ENCODE data around the gene DNAI4.

GRCh38 chr1:66791621-66792610, 132.7 kb downstream of the DNAI4 start:
- TF ChIP-seq POLR2AphosphoS5 (IDR thresholded peaks at IDR 0.05; ENCODE audit: insufficient read depth, low read depth, low read length) (no peak), CTCF (IDR thresholded peaks at IDR 0.05; ENCODE audit: extremely low read depth in 1 of 2, insufficient read depth in 1 of 2, low read depth in 1 of 2, low read length in 2 of 2) (no peak), MAX (IDR thresholded peaks at IDR 0.05; ENCODE audit: insufficient read depth, insufficient read length) (no peak), POLR2A (IDR thresholded peaks at IDR 0.05; ENCODE audit: low read depth, low read length) (no peak), EZH2 (IDR thresholded peaks at IDR 0.05; ENCODE audit: borderline replicate concordance, low read depth, low read length, severe bottlenecking) (no peak)

Data from endothelial cell of umbilical vein (primary cell).